Measurements from ENCODE around the gene APEH.

- TF ChIP-seq EZH2 (IDR thresholded peaks at IDR 0.05) (no peak), POLR2AphosphoS5 (IDR thresholded peaks at IDR 0.05; ENCODE audit: borderline replicate concordance, low read depth, low read length) (no peak)
These were observed 8.2 kb upstream of the APEH start for GRCh38 chr3:49665822-49666519.

All from SK-N-MC (cell line).